ENCODE data around the gene ZIC1. TPM values are rescaled to one million over a fixed set of nuclear protein-coding genes. Genes with fewer than 3 reads are reported as not detected.

Gene ZIC1
- total RNA-seq, 1 donor = not detected

DNA sequence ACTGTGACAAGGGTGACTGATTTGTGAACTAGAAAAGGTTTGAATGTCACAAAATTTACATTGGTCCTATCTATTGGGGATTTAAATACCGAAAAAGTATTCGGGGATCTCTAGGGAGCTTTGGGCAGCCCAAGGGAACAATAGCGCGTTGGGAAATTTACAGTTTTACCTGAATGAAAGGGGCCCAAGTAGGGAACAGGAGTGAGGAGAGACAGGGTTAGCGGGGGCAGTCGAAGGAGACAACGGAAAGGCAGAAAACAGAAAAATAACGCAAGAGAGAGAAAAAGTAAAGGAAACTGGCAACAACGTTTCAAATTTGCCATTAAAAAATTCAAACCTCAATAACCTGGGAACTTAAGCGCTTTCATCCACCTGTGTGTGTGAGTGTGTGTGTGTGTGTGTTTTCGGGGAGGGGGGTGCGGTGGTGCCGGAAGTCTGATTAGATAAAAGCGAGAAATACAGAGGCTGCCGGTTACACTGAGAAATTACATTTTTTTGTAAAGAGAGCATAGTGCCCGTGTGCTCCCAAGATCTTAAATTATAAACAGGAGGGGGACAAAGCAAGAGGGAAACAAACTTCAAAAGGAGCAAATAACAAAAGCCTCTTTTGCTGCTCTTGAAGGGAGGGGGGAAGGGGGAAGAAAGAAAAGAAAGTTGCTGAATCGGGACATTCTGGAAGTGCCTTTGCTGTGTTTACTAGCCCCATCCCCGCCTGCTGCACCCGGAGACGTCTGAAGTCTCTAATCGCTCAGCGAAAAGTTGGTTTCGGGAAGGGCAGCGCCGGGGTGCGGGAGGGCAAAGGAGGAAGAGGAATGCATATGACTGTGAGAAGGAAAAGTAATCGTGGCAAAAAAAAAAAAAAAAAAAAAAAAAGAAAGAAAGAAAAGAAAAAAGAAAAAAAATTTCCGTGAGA is 721 bp upstream of the ZIC1 start:
- peak in 1 of 3 donors; percentile 5 for DNase-seq (ENCODE audit: low read depth in 2 of 3, low spot score in 2 of 3)

DNA sequence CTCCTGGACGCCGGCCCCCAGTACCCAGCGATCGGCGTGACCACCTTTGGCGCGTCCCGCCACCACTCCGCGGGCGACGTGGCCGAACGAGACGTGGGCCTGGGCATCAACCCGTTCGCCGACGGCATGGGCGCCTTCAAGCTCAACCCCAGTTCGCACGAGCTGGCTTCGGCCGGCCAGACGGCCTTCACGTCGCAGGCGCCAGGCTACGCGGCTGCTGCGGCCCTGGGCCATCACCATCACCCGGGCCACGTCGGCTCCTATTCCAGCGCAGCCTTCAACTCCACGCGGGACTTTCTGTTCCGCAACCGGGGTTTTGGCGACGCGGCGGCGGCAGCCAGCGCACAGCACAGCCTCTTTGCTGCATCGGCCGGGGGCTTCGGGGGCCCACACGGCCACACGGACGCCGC is 956 bp downstream of the ZIC1 start:
- no peak for DNase-seq (ENCODE audit: low read depth in 2 of 3, low spot score in 2 of 3)

DNA sequence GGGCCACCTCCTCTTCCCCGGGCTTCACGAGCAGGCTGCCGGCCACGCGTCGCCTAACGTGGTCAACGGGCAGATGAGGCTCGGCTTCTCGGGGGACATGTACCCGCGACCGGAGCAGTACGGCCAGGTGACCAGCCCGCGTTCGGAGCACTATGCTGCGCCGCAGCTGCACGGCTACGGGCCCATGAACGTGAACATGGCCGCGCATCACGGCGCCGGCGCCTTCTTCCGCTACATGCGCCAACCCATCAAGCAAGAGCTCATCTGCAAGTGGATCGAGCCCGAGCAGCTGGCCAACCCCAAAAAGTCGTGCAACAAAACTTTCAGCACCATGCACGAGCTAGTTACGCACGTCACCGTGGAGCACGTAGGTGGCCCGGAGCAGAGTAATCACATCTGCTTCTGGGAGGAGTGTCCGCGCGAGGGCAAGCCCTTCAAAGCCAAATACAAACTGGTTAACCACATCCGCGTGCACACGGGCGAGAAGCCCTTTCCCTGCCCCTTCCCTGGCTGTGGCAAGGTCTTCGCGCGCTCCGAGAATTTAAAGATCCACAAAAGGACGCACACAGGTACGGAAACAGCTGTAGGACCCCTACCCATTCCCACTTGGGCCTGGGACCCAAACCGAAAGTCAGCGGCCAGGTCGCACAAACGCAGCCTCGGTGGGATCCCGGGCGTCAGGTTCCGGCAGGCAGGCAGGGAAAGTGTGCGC is 1.5 kb downstream of the ZIC1 start:
- DNase-seq (ENCODE audit: low read depth in 2 of 3, low spot score in 2 of 3) = peak in 2 of 3 donors; percentile 43 to 55

GRCh38 chr3:147411238-147411814 is 2.2 kb downstream of the ZIC1 start:
- DNase-seq (ENCODE audit: low read depth in 2 of 3, low spot score in 2 of 3) = no peak

DNA sequence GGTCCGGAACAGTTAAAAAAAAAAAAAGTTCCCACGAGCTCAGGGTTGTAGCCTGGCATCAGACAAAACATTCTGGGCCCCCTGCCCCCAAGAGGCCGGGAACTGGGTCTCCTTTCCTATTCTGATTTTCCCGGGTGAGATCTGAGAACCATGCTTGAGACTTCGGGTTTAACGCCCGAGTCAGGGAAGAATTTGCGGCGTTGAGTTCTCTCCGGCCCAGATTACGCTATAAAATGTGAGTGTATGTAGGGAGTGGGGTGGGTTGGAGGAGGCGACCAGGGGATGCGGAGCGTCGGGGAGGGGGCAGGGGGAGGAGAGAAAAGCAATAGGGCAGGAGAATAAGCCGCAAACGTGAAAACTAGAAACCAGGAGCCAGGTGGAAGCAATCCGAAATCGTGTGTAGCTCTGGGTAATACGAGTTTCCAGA is 2.7 kb downstream of the ZIC1 start:
- DNase-seq (ENCODE audit: low read depth in 2 of 3, low spot score in 2 of 3) = no peak

DNA sequence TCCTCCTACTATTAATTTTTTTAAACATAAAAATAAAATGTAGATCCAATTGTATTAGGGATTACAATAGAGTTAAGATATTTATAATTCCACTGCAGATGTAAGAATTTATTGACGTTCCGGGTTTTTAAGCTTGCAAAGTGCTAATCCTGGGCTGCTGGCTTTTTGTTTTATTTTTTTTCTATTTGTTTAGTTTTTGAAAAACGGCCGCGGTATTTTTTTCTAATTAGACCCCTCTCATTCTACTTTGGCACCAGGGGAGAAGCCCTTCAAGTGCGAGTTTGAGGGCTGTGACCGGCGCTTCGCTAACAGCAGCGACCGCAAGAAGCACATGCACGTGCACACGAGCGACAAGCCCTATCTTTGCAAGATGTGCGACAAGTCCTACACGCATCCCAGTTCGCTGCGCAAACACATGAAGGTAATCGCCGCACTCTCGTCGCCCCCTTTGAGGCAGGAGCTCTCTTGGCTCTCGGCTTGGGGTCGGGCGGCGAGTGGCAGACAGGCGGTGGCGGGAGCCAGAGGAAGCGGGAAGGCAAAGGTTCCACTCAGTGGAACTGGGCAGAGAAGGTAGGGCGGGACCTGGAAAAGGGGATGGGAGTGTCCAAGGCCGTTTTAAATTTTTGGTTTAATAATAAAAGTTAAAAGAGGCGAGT is 3.2 kb downstream of the ZIC1 start:
- DNase-seq (ENCODE audit: low read depth in 2 of 3, low spot score in 2 of 3) = no peak

DNA sequence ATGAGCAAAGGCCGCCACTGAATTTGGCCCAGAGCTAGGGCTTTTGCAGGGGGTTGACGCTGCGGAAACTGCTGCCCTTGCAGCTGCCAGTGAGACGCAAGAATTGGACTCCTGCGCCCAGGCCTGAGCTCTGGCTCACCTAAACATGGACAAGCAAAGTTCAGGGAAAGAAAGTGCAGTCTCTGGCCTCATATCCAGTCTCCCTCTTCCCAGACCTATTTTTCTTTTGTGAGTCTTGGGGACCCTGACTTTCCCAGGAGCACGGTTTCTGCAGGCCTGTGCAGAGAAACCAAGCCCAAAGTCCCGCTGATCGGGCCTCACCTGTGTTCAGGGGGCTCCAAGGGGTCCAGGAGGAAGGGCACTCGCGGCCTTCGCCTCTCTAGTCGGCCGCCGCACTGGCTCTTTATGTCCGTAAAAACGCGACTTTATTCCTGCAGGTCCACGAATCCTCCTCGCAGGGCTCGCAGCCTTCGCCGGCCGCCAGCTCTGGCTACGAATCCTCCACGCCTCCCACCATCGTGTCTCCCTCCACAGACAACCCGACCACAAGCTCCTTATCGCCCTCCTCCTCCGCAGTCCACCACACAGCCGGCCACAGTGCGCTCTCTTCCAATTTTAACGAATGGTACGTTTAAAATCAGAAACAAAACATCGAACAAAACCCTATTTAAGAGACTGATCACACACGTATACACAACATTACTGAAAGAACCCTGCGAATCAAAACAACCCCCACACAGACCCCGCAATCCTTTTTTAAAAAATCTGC is 3.9 kb downstream of the ZIC1 start:
- no peak for DNase-seq (ENCODE audit: low read depth in 2 of 3, low spot score in 2 of 3)

- no peak for DNase-seq (ENCODE audit: low read depth in 2 of 3, low spot score in 2 of 3)
These were observed 4.7 kb downstream of the ZIC1 start for GRCh38 chr3:147413686-147414389.

- no peak for DNase-seq (ENCODE audit: low read depth in 2 of 3, low spot score in 2 of 3)
These were observed 5.4 kb downstream of the ZIC1 start for GRCh38 chr3:147414390-147415138.

DNA sequence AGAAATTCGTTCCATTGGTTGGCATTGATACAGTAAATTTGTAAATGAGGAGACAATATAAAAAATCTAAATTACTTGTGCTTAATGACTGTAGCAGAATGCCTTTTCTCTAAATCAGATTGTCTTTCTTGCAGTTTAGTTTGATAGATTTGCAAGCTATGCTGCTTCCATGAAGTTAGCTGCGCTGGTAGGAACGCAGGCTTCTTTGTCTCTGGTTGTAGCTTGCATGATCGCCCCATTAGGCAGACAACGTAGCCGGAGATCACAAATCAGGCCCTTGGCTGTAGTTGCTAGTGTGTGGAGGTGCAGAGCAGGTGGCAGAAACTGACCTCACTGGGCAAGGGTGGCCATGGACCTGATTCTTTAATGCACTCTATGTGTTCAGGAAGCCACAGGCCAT is 6.1 kb downstream of the ZIC1 start:
- DNase-seq (ENCODE audit: low read depth in 2 of 3, low spot score in 2 of 3) = no peak

DNA sequence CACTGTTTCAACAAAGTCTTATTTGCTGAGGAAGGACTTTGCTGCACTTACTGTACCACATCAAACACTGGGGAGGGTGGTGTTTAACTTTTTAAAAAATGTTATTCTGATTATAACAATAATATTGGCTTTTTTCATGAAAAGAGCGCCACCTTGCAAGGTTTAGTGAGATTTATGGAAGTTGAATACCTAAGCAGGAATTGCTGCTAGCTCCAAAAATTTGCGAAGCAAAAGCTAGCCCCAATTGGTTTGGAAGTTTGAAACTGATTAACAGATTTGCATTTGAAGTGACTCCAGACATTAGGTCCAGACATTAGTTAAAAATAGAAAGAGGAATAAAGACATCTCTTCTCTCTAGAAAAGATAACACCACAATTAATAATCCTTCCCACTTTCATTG is 6.7 kb downstream of the ZIC1 start:
- DNase-seq (ENCODE audit: low read depth in 2 of 3, low spot score in 2 of 3) = no peak

- DNase-seq (ENCODE audit: low read depth in 2 of 3, low spot score in 2 of 3) = no peak
These were observed 7.8 kb downstream of the ZIC1 start for GRCh38 chr3:147416931-147417330.

- DNase-seq (ENCODE audit: low read depth in 2 of 3, low spot score in 2 of 3) = no peak
These were observed 8.6 kb downstream of the ZIC1 start for GRCh38 chr3:147417551-147418295.

- no peak for DNase-seq (ENCODE audit: low read depth in 2 of 3, low spot score in 2 of 3)
These were observed 9.2 kb downstream of the ZIC1 start for GRCh38 chr3:147418371-147418781.

DNA sequence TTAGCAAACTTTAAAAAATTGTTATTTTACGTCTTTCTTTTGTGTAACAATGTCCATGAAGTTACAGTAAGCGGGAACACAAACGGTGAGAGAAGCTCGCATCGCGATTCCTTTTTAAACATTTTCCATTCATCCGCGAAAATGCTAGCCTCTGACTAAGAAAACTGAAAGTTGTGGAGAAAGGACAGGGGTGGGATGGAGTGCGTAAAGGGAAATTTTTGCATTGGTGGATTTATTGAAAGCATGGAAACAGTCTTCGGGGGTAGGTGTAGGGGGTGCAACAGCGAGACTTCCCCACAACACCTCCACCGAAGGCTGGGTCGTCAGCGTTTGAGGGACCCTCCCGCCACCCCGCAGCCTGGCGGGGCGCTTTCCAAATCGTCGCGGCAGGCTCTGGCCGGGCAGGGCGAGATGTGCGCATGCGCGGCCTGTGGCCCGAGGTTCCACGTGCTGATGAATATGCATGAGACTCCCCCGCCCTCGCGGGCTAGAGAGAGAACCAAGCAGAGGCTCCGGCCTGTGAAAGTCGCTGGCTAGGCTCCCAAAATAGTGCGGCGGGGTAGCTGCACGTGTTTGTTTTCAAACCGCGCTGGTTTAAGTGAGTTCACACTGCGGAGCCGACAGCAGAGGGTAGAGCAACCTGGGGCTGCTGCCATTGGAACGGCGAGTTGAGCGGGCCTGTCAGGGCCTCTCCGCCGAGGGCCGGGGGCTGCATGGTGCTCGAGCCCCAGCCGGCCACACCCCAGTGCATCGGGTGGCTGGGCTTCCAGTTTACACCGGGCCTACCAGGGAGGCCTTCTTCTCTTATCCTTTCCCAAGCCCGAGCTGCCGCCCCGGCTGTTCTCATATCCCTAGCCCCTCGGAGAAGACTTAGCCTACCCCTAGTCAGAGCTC is 9.9 kb downstream of the ZIC1 start:
- DNase-seq (ENCODE audit: low read depth in 2 of 3, low spot score in 2 of 3) = no peak

DNA sequence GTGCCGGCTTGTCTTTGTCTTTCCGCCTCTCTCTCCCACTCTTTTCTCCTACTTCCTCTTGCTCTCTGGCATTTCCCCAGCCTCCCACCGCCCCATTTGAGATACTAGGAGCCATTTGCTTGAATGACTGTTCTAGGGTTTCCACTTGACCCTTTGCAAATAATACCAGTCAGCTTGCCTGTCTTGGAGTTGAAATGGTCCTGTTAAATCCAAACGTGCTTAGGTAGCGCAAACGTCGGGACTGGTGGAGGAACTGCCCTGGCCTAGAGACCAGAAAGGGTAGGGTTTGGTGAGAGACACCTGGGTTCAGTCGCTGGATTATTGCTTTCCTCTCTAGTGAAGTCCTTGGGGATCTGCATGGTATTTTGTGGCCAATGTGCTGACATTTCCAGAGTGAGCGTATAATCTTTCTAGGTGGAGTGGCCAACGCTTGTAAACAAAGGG is 10.6 kb downstream of the ZIC1 start:
- DNase-seq (ENCODE audit: low read depth in 2 of 3, low spot score in 2 of 3) = no peak
